ENCODE measurements around the gene LRWD1.
A peak's percentile ranks its signal among the peaks of the same experiment; 100 is the strongest.

LRWD1 gene

DNA sequence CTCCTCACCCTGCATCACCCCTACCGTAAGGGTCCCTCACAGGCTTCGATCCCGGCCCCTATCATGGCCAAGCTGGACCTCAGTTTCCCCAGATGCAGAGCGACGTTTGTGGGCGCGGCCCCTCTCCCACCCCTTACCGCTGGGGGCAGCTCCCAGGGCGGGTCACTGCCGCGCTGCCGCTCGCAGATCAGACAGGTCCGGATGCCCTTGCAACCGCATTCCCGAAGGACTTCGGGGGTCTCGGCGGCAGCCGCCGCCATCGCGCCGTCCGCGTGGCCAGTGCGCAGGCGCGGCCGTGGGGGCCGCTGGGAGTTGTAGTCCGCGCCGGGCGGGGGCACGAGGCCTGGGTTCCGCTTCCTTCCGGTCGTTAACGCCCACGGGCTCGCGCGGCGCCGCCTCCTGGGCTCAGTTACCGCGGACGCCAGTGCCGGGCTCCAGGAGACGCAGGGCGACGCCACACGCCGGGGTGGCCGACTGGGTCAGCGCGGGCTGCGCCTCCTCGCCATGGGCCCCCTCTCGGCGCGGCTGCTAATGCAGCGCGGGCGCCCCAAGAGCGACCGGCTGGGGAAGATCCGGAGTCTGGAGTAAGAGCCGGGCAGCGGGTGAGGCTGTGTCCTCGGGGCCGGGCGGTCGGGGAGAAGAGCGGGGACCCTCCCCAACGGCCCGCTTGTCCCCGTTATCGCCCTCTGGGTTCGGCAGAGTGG, at the start of gene LRWD1, which contains the start of gene ALKBH4:
Gene LRWD1 (plus strand): TSS at position 408 of the 704 bp plus-strand sequence. CDS start 97 bp downstream, at position 505.
Gene ALKBH4 (minus strand): TSS at position 287 of the 704 bp plus-strand sequence. CDS start 27 bp downstream, at position 260.
- DNase-seq (ENCODE audit: low spot score): peak; percentile 98

DNA sequence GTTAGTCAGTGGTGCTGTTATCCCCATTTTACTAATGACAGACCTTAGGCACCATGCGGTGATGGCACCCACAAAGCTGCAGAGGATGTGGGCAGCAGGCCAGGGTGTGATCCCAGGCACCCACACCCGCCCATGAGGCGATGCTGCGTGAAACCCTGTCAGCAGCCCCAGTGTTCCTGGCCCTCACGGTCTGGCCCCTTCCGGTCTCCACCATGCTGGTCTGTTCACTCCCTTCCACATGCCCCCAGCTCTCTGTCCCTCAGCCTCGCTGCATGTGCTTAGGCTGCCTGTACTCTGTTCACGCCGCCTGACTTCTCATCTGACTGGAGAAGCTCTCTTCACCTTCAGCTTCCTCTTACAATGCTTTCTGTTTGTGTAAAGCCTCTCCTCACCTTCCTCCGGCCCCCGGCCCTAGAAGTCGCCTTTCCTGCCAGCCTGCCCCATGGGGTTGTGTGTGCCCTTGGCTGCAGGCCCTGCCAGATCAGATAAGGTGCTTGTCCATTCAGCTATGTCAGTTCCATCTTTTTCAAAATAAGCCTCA, 49.0 kb upstream of the LRWD1 start:
- DNase-seq (ENCODE audit: low spot score): no peak

DNA sequence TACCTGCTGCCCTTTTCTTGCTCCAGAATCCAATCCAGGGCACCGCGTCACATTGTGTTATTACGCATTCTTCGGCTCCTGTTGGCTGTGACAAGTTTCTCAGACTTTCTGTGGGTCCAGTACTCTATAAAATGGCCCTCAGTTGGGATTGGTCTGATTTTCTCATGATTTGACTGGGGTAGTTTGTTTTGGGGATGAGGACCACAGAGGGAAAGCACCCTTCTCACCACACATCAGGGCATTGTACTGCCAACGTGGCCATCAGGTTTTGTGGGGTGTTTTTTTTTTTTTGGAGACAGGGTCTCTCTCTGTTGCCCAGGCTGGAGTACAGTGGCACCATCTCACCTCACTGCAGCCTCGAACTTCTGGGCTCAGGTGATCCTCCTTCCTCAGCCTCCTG, 48.4 kb upstream of the LRWD1 start:
- DNase-seq (ENCODE audit: low spot score): no peak

DNA sequence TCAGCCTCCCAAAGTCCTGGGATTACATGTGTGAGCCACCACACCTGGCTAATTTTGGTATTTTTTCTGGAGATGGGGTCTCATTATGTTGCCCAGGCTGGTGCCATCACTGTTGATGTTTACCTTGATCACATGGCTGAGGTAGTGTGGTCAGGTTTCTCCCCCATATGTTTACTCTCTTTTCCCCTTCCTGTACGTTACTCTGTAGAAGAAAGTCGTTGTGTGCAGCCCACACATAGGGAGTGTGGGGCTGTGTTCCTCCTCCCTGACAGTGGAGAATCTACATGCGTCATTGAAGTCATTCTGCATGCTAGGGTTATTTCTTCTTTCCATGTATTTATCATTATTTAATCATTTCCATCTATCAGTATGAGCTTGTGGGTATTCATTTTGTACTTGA, 47.7 kb upstream of the LRWD1 start:
- DNase-seq (ENCODE audit: low spot score): no peak

DNA sequence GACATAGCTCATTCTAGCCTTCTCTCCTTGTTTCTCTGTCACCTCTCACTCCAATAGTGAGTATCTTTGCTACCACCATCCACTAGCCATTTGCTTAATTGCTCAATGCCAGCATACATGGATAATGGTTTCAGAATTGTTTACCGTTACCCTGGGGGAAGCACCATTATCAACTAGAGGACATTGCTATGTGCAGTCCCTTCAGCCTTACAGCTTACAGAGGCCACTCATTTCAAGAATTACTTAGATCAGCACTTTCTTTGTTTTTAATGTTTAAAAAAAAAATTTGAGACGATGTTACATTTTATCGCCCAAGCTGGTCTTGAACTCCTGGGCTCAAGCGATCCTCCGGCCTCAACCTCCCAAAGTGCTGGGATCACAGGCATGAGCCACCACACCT, 46.2 kb upstream of the LRWD1 start:
- no peak for DNase-seq (ENCODE audit: low spot score)

DNA sequence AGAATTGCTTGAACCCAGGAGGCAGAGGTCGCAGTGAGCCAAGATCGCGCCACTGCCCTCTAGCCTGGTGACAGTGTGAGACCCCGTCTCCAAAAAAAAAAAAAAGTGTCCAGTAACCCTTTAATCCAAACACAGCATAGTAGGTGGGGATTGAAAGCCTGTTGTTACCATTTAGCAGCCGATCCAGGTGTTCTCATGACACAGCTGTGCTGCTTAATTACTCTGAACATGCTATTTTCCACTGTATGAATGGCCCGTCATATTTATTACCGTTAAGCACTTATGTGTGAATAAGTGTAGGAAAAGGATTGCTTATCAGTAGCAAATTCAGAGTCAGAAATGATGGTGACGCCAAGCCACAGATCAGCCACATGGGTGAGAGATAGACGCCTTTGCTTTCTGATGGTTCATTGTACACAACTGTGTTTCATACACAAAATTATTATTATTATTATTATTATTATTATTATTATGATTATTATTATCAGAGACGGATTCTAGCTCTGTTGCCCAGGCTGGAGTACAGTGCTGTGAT, 43.0 kb upstream of the LRWD1 start:
- DNase-seq (ENCODE audit: low spot score): no peak

DNA sequence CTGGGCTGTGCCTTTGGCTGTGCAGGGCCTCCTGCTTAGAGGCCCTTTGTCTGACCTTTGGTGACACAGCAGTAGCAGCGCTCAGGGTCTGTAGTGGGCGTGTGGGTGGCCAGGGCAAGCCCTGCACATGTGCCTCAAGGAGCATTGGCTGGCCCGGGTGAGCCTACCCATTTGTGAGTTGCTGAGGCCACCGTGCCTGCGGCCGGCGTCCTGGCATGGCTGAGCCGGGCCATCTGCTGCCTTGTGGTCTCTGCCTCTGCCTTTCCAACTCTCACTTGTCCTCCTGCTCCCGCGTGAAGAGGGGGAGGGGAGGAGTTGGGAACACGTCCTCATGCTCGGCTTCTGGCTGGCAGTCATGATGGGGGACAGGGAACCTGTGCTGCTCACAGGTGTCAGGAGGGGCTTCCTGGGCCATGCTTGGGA, 40.6 kb upstream of the LRWD1 start:
- no peak for DNase-seq (ENCODE audit: low spot score)

DNA sequence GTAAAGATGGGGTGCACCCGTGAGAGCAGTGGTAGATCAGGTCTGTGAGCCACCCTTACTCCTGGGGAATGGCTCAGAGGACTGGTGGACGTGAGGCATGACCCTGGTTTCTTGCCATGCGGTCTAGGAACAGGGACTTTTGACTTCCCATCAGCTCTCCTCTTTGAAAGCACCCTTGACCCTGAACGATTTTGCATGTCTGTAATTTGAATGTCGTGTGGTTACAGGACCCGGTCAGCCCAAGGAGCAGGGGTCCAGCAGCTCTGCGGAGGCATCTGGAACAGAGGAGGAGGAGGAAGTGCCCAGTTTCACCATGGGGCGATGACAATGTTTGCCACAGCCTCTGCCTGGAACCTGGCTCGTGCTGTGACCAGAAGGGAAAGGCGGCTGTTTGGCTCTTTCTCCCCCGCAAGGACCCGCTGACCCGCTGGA, 40.0 kb upstream of the LRWD1 start:
- no peak for DNase-seq (ENCODE audit: low spot score)

DNA sequence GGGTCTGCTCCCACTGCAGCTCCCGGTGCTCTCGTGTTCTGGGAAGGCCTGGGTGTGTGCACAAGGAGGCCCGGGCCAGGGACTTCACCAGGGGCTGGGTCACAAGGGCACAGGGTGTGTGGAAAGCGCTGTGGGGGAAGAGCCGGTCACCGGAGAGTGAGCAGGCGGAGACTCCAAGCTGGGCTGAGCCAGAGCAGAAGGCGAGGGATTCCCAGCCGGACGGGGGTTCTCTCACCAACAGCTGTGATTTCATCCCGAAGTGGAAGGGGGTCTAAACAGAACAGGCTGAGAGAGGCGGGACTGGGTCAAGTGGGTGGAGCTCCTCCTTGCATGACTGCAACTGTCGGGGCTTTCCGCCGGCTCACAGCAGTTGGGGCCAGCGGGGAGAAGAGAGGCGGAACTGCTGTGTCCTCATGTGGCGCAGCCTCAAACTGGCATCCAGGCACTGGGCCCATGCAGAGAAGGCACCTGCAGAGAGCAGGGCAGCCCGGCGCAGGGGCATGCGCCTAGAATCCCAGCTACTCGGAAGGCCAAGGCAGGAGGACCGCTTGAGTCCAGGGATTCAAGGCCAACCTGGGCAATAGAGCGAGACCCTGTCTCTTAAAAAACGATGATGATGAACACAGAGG, 39.0 kb upstream of the LRWD1 start:
- DNase-seq (ENCODE audit: low spot score): no peak

DNA sequence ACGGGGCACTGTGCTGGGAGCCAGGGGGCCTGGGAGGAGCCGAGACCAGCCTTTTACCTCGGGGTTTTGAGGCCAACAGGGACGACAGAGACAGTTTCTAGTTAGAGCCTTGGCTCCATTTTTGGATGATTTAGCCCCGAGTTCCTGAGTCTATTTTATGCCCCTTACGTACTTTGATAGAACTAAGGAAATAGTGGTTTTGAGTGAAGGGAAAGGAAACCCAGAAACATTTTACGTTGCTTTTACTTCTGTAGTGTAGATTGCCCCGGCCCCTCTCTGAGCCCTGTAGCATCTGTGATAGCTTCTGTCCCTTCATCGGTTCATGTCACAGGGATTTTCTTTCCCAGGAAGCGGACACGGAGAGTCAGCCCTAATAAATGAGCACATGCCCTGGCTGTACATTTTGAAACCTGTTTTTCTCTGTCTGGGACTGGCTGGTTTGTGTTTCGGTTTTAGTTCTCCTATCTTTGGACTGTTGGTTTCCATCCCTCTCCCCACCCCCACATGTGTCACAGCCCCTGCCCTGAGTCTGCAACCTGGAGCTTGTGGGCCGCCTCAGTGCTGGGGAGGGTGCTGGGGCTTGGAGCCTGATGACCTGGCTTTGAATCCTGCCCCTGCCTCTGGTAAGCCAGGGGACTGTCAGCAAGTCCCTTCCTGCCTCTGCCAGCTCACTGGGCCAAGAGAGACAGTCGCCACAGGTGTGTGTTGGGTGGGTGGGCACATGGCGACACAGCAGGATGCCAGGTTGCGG, 38.3 kb upstream of the LRWD1 start:
- DNase-seq (ENCODE audit: low spot score): no peak

DNA sequence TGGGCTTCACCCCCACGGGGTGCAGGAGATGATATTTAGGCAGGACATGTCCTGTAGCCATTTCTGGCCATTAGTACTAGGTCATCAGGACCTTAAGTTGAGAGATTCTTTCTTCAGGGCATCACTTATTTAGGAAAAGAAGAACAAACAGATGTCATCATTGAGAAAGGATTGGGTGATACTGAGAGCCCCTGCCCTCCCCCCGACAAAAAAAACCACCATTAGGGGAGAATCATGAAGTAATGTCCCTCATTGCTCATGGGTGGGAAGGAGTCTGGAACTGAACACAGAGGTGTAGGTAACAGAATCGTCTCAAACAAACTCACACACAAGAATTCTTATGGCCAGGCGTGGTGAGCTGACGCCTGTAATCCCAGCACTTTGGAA, 37.8 kb upstream of the LRWD1 start:
- DNase-seq (ENCODE audit: low spot score): no peak

DNA sequence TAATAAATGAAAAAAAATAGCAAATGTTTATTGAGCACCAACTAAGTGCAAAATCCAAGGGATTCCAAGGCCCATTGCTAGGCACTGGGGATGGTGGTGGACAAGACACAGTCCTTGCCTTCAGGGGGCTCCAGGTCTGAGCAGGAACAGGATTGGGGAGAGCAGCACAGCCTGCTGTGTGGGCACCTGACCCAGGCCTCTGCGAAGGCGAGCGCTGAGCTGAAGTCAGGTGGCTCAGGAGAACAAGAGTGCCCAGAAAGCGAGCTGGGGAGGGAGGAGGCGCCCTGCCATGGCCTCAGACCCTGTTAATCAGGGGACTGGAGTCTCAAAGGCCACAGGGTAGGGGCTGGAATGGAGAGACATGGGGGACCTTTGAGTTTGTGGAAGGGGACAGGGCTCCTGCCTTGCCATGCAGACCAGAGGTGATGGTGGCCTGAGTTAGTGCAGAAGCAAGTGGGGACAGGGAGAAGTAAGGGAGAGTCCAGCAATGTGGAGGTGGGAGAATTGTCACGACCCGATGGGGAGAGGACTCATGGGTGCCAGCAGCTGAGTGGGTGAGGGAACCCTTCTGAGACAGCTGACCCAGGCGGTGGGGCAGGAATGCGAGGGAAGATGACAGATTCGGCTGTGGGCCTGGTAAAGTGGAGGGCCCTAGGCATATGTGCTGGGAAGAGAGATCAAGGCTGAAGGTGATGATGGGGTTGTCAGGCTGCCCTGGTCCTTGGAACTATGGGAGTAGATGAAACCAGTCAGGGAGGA, 35.5 kb upstream of the LRWD1 start:
- no peak for DNase-seq (ENCODE audit: low spot score)

DNA sequence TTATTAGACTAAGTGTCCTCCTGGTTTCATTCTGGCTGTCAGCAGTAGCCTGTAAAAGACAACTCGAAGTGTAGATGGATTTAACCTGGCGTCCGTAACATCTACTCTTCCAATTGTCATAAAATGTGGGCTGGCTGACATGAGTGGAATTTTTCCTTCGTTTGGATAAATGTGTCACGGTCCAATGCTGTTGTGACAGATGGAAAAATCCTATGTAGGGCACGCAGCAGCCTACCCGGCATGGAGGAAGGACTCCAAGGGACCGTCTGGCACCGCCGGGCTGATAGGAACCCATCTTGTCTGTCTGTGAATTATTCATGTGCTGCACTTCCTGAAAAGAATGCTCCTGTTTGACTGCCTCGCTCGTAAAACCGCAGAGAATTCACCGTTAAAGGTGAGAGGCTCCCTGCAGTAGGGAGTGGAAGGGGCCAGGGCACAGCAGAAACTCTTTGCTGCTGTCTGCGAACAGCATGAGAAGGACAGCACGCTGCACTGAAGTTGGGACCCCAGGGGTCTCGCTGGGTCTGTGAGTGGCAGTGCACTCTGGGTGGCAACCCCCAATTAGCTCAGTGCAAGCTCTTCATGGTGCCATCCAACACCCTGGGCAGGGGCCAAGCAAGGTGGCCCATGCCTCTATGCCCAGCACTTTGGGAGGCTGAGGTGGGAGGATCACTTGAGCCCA, 33.0 kb upstream of the LRWD1 start:
- DNase-seq (ENCODE audit: low spot score): peak; percentile 94

DNA sequence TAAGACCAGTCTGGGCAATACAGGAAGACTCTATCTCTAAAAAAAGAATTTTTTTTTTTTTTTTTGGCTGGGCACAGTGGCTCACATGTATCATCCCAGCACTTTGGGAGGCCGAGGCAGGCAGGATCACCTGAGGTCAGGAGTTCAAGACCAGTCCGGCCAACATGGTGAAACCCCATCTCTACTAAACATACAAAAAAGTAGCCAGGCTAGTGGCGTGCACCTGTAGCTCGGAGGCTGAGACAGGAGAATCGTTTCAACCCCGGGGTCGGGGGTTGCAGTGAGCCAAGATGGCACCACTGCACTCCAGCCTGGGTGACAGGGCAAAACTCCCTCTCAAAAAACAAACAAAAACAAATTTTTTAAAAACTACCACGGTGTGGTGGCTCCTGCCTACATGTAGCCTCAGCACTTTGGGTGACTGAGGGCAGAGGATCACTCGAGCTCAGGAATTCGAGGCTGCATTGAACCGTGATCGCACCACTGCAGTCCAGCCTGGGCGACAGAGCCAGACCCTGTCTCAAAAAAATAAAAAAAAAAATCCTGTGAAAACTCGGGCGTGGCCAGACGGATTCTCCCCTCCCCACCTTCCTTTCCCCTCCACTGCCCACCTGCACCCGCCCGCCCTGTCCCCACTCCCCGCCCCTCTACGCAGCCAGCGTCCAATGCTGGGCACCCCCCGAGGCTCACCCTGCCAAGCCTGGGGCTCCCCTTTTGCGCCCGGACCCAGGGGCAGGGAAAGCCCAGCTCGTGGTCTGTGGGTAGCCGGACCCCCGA, 32.2 kb upstream of the LRWD1 start:
- no peak for DNase-seq (ENCODE audit: low spot score)

DNA sequence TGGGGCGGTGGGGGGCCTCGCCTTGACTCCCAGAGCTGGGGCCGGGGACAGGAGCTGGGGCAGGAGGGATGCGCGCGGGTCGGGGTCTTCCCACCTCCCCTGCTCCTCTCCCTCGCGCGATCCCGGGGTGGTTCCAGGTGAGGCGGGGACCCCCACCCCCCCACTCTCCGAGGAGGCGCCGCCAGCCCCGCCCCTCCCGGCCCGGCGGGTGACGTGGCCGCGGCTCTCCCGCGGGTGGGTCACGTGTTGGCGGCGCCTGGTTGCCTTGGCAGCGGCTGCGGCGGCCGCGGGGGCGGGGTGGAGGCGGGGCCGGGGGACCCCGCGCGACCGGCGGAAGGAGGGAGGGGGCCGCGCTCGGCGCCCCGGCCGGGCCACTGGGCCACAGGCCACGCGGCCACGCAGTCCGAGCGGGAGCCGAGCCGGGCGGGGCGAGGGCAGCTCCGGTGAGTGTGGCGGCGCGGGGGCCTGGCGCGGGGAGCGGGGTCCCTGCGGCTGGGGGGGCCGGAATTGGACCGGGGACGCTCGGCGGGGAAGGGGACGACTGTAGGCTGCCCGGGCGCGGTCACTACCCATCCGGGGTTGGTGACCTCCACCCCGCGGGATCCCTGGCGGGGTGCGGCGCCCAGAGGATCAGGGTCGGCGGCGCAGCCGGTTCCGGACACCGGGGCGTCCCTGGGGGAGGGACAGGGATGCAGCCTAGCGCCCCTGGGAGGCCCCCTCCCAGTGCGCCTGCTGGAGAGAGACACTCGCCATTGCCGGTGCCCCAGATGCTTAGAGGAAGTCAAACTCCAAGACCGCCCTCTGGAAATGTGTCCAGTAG, 31.4 kb upstream of the LRWD1 start, which contains the start of gene ORAI2:
Gene ORAI2 (plus strand): TSS at position 357 of the 820 bp plus-strand sequence. CDS start 5,382 bp downstream, outside the sequence.
- DNase-seq (ENCODE audit: low spot score): peak; percentile 76

DNA sequence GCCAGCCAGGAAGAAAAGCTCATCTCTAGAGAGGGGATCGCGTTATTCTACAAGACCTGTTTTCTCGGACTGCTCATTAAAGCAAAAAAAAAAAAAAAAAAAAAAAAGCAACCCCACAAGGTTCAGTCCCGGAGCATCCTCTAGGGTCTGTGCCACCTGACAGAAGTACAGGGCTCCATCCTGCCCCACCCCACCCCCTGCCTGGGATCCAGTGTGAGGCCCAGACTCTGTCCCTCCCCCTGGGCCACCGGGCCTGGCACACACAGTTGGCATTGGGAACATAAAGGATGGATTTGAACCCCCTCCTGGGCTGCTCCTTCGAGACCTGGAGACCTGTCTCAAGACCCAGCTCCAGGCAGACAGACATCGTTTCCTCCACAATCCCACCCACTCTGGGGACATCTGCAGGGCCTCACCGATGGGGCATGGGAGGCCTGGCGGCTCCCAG, 30.7 kb upstream of the LRWD1 start:
- DNase-seq (ENCODE audit: low spot score): no peak

DNA sequence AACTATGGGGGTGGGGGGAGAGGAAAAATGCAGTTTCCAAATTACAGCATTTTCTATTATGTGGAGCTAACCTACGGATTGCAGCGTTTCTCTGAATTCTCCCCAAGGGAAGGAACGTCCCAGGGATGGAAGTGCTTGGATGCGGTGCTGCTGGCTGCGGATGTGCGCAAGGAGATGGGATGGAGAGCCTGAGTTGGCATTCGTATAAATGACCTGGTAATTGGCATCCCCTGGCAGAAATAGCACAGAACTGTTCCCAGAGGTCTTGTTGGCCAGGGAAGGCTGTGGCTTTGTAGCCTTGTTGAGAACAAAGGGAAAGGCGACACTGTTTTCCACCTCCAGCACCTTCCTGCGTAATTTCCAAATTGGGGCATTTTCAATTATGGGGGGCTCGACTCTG, 28.7 kb upstream of the LRWD1 start:
- DNase-seq (ENCODE audit: low spot score): no peak

DNA sequence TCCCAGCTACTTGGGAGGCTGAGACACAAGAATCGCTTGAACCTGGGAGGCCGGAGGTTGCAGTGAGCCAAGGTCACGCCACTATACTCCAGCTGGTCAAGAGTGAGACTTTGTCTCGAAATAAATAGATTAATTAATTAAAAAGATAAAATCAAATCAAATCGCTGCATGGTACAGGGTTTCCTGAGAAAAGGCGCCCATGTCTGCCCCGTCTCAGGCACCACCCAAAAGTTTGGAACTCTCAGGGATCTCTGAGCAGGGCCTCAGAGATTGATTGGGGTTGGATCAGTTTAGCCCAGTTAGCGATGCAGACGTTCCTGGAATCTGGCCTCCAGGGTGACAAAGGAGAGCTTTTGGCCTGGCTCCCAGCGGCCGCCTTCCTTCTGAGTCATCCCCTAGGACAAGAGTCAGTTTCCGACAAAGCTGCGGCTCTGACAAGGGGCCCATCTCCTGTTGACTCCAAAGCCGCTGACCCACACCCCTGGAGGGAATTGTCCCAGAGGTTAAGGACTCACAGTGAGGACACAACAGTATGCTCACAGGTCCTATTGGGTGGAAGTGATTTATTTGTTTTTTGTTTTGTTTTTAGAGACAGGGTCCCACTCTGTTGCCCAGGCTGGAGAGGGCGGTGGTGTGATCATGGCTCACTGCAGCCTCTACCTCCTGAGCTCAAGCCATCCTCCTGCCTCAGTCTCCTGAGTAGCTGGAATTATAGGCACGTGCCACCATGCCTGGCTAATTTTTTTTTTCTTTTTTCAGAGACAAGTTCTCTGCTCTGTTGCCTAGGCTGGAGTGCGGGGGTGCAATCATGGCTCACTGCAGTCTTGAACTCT, 24.6 kb upstream of the LRWD1 start:
- peak; percentile 67 for DNase-seq (ENCODE audit: low spot score)

Data from SW480 (cell line).